ENCODE data around the gene REM2.

The REM2 gene

DNA sequence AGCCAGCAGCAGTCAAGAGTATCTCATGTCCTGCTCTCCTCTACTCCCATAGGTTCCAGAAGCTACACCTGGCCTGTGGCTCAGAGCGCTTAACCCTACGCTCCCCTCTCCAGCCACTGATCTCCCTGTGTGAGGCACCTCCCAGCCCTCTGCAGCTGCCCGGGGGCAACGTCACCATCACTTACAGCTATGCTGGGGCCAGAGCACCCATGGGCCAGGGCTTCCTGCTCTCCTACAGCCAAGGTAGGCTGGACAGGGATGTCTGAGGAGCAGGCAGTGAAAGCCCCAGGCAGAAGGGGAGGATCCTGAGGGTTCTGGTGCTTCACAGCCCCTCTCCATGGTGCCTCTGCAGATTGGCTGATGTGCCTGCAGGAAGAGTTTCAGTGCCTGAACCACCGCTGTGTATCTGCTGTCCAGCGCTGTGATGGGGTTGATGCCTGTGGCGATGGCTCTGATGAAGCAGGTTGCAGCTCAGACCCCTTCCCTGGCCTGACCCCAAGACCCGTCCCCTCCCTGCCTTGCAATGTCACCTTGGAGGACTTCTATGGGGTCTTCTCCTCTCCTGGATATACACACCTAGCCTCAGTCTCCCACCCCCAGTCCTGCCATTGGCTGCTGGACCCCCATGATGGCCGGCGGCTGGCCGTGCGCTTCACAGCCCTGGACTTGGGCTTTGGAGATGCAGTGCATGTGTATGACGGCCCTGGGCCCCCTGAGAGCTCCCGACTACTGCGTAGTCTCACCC lies 7.8 kb upstream of the REM2 start:
- DNase-seq, result no peak

GRCh38 chr14:22875748-22876319 lies 7.2 kb upstream of the REM2 start:
- DNase-seq, result no peak

GRCh38 chr14:22877000-22877501 lies 6.0 kb upstream of the REM2 start:
- no peak for DNase-seq

GRCh38 chr14:22878271-22879246 lies 4.5 kb upstream of the REM2 start:
- no peak for DNase-seq

DNA sequence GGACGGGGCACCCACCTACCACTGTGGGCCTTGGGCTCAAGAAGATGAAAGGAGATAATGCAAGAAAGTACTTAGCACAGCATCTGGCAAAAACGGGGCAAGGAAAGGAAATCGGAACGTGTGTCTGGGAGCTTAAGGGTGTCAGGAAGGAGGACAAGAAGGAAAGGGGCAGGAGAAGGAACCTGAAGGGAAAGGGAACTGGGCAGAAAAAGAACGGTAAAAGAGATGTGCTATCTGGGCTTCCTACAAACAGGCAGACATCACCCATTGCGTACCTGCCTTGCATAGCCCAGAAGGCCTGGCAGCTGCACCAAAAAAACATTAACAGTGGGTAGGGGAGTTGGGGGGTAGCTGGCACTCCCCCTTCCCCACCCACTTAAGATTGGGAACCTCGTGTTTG lies 958 bp upstream of the REM2 start:
- DNase-seq, result no peak

- no peak for DNase-seq
Measured at GRCh38 chr14:22882529-22883172, 371 bp upstream of the REM2 start.

DNA sequence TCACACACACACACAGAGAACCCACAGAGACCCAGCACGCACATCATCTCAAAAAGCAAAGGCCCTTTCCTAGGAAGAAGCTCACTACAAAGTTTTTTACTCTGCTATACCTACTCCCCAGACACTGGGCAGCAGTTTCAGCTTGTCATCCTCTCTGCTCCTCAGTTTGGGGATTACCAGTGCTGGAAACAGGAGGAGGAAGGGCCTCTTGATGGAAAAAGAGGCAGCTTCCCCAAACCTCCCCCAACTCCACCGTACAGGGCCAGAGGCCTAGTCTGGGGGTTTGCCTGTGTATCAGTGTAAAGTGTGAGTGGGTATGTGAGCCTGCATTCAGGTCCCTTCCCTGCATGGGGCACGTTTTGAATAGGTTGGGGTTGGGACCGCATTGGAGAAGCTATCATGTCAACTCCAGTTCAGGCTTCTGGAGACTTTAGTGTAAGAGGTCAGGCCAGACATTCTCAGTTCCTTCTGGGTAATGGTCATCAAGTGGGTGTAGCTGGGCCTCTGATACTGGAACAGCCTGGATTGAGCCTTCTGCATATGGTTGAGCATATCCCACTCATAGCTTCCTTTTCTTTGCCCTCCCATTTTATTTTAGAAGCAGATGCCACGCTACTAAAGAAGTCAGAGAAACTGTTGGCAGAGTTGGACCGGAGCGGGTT lies 1.2 kb downstream of the REM2 start:
- DNase-seq, result no peak

DNA sequence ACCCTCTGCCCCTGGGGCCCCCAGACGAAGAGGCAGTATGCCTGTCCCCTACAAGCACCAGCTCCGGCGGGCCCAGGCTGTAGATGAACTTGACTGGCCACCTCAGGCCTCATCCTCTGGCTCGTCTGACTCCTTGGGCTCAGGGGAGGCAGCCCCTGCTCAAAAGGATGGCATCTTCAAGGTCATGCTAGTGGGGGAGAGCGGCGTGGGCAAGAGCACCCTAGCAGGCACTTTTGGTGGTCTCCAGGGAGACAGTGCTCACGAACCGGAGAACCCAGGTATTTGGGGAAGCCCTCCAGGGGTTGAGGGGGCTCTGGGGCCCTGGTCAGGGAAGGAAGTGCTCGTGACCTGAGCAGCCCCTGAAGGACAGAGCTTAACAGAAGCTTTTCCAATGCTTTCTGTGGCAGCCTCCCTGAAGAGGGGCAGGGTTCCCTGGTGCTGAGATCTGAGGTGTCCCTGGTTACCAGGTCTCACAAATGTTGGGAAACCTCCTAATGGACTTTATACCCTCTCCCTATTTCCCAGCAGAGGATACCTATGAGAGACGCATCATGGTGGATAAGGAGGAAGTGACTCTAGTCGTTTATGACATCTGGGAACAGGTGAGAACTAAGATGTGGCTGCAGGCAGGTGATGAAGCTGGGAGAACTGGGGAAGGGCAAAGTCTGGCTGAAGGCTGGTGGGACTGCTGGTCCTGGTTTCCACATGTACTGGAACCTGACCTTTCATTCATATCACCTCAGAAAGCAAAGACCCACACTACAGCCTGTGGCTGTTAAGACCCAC lies 1.9 kb downstream of the REM2 start:
- DNase-seq, result no peak

DNA sequence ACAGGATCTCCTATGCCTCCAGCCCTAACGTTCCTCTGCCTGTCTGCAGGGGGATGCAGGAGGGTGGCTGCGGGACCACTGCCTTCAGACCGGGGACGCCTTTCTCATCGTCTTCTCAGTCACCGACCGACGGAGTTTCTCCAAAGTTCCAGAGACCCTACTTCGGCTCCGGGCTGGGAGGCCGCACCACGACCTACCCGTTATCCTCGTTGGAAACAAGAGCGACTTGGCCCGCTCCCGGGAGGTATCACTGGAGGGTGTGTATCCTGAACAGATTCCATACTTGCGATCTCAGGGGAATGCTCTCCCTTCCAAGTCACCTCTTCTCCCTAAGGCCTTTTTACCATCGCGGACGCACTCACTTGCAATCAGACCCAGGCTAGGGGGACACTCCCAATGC lies 3.0 kb downstream of the REM2 start:
- no peak for DNase-seq

- peak; percentile 48 for DNase-seq
Measured at GRCh38 chr14:22886500-22887259, 3.7 kb downstream of the REM2 start.

- peak; percentile 28 for DNase-seq
Measured at GRCh38 chr14:22887260-22887989, 4.4 kb downstream of the REM2 start.

DNA sequence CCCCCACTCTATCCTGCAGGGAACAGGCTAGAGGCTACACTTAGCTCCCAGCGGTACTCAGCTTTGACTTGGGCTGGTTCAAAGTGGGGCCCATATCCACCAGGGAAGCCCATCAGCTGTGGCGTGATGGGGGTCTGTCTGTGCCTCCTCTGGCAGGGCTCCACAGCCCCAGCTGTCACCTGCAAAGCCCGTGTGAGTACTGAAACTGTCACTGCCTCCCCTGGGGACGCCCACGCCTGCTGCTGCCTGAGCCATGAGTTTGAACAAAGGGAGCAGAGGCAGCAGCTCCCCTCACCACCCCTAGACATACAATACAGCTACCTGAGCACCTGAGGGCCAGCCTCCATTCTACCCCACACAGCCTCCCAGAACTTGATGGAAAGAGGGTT lies 5.0 kb downstream of the REM2 start:
- DNase-seq, result no peak

DNA sequence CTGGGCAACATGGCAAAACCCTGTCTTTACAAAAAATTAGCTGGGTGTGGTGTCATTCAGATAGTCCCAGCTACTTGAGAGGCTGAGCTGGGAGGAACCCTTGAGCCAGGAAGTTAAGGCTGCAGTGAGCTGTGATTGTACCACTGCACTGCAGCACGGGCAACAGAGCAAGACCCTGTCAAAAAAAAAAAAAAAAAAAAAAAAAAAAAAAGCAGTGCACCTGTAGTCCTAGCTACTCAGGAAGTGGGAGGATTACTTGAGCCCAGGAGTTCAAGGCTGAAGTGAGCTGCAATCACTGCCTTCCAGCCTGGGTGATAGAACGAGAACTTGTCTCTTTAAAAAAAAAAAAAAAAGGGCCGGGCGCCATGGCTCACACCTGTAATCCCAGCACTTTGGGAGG lies 5.6 kb downstream of the REM2 start:
- no peak for DNase-seq

GRCh38 chr14:22890416-22890815 lies 7.4 kb downstream of the REM2 start:
- no peak for DNase-seq

DNA sequence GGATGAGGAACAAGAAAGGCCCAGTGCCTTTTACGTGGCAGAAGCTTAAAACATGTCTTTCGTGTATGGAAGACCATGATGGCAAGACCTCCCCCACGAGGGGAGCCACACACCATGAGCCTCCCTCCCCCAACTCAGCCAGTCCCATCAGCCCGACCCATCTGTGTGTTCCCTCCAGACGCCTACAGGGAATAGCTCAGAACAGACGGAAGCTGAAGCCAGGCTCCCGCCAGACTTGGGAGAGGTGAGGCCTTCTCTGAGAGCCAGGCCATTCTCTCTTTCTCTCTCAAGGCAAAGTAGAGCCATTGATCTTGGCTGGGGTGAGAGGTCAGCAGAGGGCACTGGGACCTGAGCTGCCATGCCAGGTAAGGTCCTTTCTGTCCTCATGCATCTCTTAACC lies 9.5 kb downstream of the REM2 start:
- no peak for DNase-seq

- no peak for DNase-seq
Measured at GRCh38 chr14:22893706-22894105, 10.7 kb downstream of the REM2 start.

DNA sequence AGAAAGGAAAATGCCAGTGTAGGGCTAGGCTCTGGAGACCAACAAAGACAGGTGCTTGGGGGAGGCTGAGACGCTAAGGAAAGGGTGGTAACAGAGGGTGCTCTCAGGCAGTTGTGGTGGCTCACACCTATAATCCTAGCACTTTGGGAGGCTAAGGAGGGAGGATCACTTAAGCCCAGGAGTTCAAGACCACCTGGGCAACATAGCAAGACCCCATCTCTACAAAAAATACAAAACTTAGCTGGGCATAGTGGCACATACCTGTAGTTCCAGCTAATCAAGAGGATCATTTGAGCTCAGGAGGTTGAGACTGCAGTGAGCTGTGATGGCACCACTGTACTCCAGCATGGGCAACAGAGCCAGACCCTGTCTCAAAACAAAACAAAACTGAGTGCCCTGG lies 12.4 kb downstream of the REM2 start:
- no peak for DNase-seq

DNA sequence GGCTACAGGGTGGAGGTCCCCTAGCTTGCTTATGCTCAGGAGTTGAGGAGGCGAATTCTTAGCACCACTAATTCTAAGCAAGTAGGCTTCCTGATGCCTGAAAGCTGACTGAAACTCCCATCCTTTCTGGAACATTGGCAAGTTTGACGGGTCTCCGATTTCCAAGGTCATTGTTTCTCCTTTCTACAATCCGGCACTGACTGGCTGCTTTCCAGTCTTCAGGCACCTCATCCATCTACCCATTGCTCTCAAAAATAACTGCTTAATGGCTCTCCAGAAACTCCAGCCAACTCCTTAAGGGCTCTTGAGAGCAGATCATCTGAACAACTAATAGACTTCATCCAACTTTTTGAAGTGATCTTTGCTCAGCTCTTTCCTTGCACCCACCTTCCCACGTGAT lies 13.3 kb downstream of the REM2 start:
- DNase-seq, result no peak

DNA sequence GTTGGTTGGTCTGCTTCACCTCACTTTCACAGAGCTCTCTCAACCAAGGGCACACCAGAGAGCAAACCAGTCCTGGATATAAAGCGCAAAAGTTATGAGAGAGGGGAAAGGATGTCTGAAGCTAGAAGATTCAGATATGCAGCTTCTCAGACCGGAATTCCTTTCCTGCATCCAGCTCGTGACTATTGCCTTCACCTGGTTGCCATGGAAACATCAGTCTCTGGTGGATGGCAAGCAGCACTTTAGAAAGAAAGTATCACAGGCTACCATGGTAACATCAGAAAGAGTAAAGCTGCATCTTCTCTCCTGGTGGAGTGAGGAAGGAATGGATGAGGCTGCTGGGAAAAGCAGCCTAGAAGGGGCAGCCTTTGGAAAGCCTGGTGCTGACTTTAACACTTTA lies 13.7 kb downstream of the REM2 start:
- no peak for DNase-seq

GRCh38 chr14:22897357-22897756 lies 14.3 kb downstream of the REM2 start:
- DNase-seq, result no peak

All from NCI-H1048 (cell line).